Heart right ventricle (tissue), 16 donors: Measurements from ENCODE around the gene EVX1. TPM values are rescaled to one million over a fixed set of nuclear protein-coding genes. Genes with fewer than 3 reads are reported as not detected.

ENCODE experiments used
- ATAC-seq, 8 donors: fragments of 200-7000 bp; cut with Tn5 transposase; one replicate each; pipeline ENCODE4 v1.9.1; 2020; ENCODE audit warnings: mild to moderate bottlenecking in 8 of 8, moderate library complexity in 8 of 8, moderate number of reproducible peaks in 1 of 8
- DNase-seq, 2 donors: peaks; one replicate each; pipeline ENCODE4 v3.0.0-alpha.2; 2020
- H3K27ac ChIP-seq, 10 donors: fragments of 200-600 bp; sonication (generic) in 2 of 10; one replicate each; pipeline versions ENCODE4 v1.5.0 to v1.8.0; 2020 to 2022; ENCODE audit warnings: mild to moderate bottlenecking in 3 of 10
- H3K27me3 ChIP-seq, 7 donors: fragments of 200-600 bp; one replicate each; pipeline ENCODE4 v1.8.0; 2021 to 2022; ENCODE audit warnings: mild to moderate bottlenecking in 2 of 7
- H3K36me3 ChIP-seq, 9 donors: fragments of 200-600 bp; sonication (generic) in 1 of 9; one replicate each; pipeline versions ENCODE4 v1.5.0 to v1.8.0; 2020 to 2022; ENCODE audit warnings: mild to moderate bottlenecking in 2 of 9
- H3K4me1 ChIP-seq, 9 donors: fragments of 200-600 bp; sonication (generic) in 1 of 9; one replicate each; pipeline versions ENCODE4 v1.5.0 to v1.8.0; 2020 to 2022; ENCODE audit warnings: mild to moderate bottlenecking in 4 of 9
- H3K4me3 ChIP-seq, 10 donors: fragments of 200-600 bp; sonication (generic) in 2 of 10; one replicate each; pipeline versions ENCODE4 v1.5.0 to v1.8.0; 2020 to 2022; ENCODE audit warnings: mild to moderate bottlenecking in 7 of 10, moderate library complexity in 2 of 10
- H3K9me3 ChIP-seq, 11 donors: fragments of 200-600 bp in 10 of 11; sonication (generic) in 2 of 11; one replicate each; pipeline versions ENCODE4 v1.5.0 to v1.8.0; 2013 to 2022; ENCODE audit warnings: mild to moderate bottlenecking in 2 of 11, control low read depth in 1 of 11, moderate library complexity in 1 of 11
- WGBS, 2 donors: extraction: QIAGEN DNeasy Blood & Tissue Kit; methylation state at CpG; one replicate each; pipeline ENCODE4 v1.1.7; 2013; ENCODE audit warnings: inconsistent platforms in 1 of 2; 5-methylcytosine and 5-hydroxymethylcytosine counted together
- intact Hi-C, 10 donors: fragments of 100-400 bp; cut with DNase I; formaldehyde crosslinking; loops; one replicate each; pipeline versions ENCODE4 v1.11.1 to v1.14.2; 2022
- polyA plus RNA-seq, 2 donors: library from polyadenylated mRNA; stranded (reverse); fragments of 200-250 nt; gene quantifications; one replicate each; pipeline ENCODE4 v1.2.3, GENCODE V29; 2013
- total RNA-seq, 10 donors: library from RNA; stranded (reverse); fragmentation: NEBNext Ultra II Directional in 3 of 10; extraction: Animal tissue kit (Norgen Biotek cat#: 25700) in 3 of 10; gene quantifications; one replicate each; pipeline versions ENCODE4 v1.2.1 to v1.2.4, GENCODE V29; 2021 to 2023
- TF ChIP-seq, protein P1 (sequence below), 9 donors: fragments of 200-600 bp; sonication (generic) in 2 of 9; IDR thresholded peaks; one replicate each; pipeline versions ENCODE4 v1.5.0 to v1.8.0; 2021 to 2022; ENCODE audit warnings: antibody characterized with exemption in 9 of 9, mild to moderate bottlenecking in 5 of 9, moderate library complexity in 1 of 9
- donor health status: Arrhythmogenic right ventricular cardiomyopathy.
- donor health status: ischemic (EF 13 %, LVEDD 7.1; RV severe dilation, severe dysfunction).
- donor health status: healthy with polysubstance abuse.
- donor health status: DM: no; HTN: yes; CAD: no.
- donor health status: DM: no; HTN: no; CAD: no.
- donor health status: ischemic (EF 25% LVEDD 6.9; RV normal size, moderate dysfunction).
- donor health status: ischemic (EF 25% LVEDD 5.7; RV mildly dilated, moderate dysfunction).
- donor health status: healthy.
- donor health status: DM: yes; HTN: yes; CAD: no.
- donor health status: Ischemic cardiomyopathy.
- donor health status: ischemic (EF 35%, LVEDD 5.7; RV mildly dilated, moderate dysfunction).
- donor health status: nonischemic (EF 11% LVEDD 7.7; RV severe dilation, severe dysfunction).
- donor health status: DM: yes; HTN: yes; CAD: no.
- donor health status: PGD.
- donor health status: ischemic (EF 29% LVEDD 5.4; RV normal size, mild dysfunction).
- donor health status: nonischemic (EF 23%, LVEDD 6.1; RV moderate dilation, normal function).

The EVX1 gene
- total and polyA plus RNA-seq, 12 donors: not detected

DNA sequence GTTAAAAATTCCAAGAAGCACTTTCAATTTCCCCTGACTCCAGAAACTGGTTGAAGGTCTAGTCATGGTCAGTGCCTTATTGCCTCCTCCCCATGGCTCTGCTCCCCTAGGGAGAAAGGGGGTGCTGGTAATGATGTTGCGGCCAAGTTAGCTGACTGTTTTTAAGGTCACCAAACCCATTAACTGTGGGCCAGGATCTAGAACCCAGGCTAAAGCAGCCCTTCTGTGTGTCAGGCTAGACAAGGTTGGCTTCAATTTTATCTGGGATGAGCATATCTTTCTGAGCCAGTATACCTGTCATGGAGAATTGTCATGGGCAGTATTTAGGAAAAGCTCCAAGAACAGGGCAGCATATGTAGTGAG is 31.5 kb upstream of the EVX1 start:
- Histone ChIP-seq H3K27me3 (peaks cover 18 to 100% (median 97%) of the 10 kb centered on the region in 7 donors), H3K4me1 (peaks cover 3 to 23% (median 14%) of the 10 kb centered on the region in 9 donors), H3K27ac (no peak overlapping the region), H3K4me3 (no peak overlapping the region), H3K36me3 (no peaks in the 10 kb centered on the region), H3K9me3 (no peaks in the 10 kb centered on the region)
- intact Hi-C loops: loop anchor here in 6 of 10 donors (2.0 to 5.0 kb wide), 5 partner anchors 361 to 711 kb away; no protein-coding TSS in a partner anchor
- 67 to 89% methylated on average over 1 of the region's 1 CpG for WGBS, 2 donors
- DNase-seq (no peak), ATAC-seq (no peak)
- TF ChIP-seq, protein P1, sequence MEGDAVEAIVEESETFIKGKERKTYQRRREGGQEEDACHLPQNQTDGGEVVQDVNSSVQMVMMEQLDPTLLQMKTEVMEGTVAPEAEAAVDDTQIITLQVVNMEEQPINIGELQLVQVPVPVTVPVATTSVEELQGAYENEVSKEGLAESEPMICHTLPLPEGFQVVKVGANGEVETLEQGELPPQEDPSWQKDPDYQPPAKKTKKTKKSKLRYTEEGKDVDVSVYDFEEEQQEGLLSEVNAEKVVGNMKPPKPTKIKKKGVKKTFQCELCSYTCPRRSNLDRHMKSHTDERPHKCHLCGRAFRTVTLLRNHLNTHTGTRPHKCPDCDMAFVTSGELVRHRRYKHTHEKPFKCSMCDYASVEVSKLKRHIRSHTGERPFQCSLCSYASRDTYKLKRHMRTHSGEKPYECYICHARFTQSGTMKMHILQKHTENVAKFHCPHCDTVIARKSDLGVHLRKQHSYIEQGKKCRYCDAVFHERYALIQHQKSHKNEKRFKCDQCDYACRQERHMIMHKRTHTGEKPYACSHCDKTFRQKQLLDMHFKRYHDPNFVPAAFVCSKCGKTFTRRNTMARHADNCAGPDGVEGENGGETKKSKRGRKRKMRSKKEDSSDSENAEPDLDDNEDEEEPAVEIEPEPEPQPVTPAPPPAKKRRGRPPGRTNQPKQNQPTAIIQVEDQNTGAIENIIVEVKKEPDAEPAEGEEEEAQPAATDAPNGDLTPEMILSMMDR (IDR thresholded peaks at IDR 0.05): no peak

DNA sequence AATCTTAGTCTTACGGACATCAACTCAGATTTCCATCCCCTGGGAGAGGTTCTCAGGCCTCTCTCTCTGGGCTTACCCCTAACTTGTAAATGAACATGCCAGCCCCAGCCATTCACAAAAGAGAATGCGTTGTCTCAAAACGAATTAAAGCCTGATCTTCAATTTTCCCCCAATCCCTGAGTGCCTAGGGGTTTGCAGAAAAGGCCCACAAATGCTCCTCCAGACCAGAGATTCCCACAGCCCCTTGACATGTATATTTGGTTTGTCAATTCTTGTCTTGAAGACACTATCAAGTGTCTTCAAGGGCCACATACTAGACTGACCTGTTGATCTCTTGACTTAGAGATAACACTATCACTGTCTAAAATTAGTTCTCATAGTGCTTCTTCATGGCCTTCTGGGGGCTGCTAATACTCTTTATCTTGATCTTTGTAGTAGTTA is 30.8 kb upstream of the EVX1 start:
- ATAC-seq: no peak
- intact Hi-C loops: loop anchor here in 6 of 10 donors (2.0 to 5.0 kb wide), 5 partner anchors 361 to 711 kb away; no protein-coding TSS in a partner anchor
- no peaks in the 10 kb centered on the region for H3K9me3 ChIP-seq
- no peak for DNase-seq
- H3K4me1 ChIP-seq: peaks cover 3 to 23% (median 14%) of the 10 kb centered on the region in 9 donors
- H3K27ac ChIP-seq: no peak overlapping the region
- peaks cover 15 to 100% (median 97%) of the 10 kb centered on the region in 7 donors for H3K27me3 ChIP-seq
- no peaks in the 10 kb centered on the region for H3K36me3 ChIP-seq
- WGBS, 2 donors: 16 to 37% methylated on average over 3 of the region's 3 CpGs
- no peak overlapping the region for H3K4me3 ChIP-seq
- TF ChIP-seq, protein P1 (IDR thresholded peaks at IDR 0.05): no peak

DNA sequence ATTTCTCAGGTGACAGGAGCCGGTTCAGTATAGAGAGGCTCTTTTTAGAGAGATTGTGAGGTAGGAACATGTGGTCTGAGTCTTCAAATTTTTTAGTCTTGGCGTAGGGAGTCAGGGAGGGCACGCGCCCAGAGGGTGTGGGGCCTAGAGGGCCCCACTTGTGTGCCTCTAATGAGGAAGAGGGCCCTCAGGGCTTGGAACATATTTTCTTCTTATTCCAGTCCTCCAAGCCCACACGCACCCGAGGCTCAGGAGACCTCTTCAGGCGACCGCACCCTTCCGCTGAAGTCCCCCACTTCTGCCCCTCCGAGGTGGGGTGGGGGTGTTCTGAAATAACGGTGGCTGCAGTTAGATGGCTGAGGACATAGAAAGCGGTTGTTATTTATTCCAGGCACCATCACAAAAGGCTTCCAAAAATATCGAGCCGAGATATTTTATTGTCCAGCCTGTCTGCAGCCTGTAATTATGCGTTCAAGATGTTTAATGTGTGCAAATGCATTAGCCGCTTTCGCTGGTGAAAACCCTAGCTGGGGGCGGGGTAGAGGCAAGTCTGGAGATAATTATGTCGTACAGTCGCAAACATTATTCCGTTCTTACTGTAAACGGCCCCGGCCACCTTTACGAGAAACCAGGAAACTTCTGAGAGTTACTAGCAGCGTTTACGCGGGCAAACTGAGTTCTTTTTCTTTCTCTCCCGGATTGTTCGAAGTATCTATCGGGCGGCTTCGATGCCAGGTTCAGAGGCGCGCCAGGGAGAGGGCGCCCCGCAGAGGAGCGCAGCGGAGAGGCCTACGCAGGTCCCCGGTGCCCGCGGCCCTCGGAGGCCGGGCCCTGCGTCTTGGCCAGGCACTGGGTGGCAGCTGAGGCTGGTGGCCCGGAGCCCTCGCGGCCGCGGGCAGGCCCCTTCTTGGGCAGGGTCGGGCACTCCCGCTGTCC is 29.8 kb upstream of the EVX1 start:
- no peak for ATAC-seq
- Histone ChIP-seq H3K4me1 (peaks cover 3 to 23% (median 14%) of the 10 kb centered on the region in 9 donors), H3K36me3 (no peaks in the 10 kb centered on the region), H3K27ac (no peak overlapping the region), H3K27me3 (peaks cover 7 to 100% (median 97%) of the 10 kb centered on the region in 7 donors), H3K4me3 (no peak overlapping the region), H3K9me3 (no peaks in the 10 kb centered on the region)
- intact Hi-C loops: loop anchor here in 5 of 10 donors (5.0 kb wide), 4 partner anchors 360 to 710 kb away; no protein-coding TSS in a partner anchor
- WGBS, 2 donors: 7 to 8% methylated on average over 50 to 52 of the region's 52 CpGs
- DNase-seq: no peak
- TF ChIP-seq, protein P1 (IDR thresholded peaks at IDR 0.05): no peak

DNA sequence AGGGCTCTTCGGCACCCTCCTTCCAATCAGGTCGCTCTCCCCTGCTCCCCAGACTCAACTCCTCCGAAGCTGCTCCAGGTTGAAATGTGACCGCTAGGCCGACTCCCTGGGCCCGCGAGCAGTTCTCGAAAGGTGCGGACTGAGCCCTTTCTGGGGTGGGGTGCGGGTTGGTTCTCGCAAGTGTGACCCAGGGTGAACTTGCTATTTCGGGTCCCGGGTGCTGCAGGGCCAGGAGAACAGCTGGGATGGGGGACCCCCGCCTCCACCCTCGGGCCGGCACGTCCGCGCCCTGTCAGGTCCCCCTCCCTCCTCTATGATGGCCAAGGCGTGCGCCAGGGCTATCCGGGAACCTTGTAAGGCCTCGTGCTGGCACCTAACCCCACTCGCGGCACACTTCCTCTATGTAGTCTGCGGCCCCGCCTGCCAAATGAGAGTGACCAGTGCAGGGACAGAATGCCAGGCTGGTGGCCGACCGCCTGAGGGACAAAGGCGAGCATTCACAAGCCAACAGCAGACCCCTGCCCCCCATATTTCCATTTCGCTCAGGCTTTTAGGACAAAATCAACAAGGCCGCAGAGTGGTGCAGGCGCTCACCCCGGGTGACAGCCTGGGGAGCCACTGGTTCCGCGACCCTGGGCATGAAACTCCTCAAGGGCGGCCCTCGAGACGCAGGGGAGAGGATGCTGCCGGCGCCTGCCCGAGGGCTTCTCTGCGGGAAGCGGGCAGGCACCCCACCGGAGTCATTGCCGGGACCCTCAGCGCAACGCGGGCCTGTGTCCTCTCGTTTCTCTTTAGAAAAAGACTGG is 29.0 kb upstream of the EVX1 start:
- no peak overlapping the region for H3K27ac ChIP-seq
- H3K4me3 ChIP-seq: no peak overlapping the region
- intact Hi-C loops: loop anchor here in 5 of 10 donors (5.0 kb wide), 4 partner anchors 359 to 709 kb away; no protein-coding TSS in a partner anchor
- H3K9me3 ChIP-seq: no peaks in the 10 kb centered on the region
- no peak for DNase-seq
- peaks cover 4 to 100% (median 98%) of the 10 kb centered on the region in 7 donors for H3K27me3 ChIP-seq
- no peaks in the 10 kb centered on the region for H3K36me3 ChIP-seq
- peaks cover 3 to 23% (median 14%) of the 10 kb centered on the region in 9 donors for H3K4me1 ChIP-seq
- TF ChIP-seq, protein P1 (IDR thresholded peaks at IDR 0.05): no peak
- 24 to 28% methylated on average over 50 of the region's 50 CpGs for WGBS, 2 donors
- peak in 1 of 8 donors; percentile 39 for ATAC-seq
